GM23338 (cell line): Measurements from ENCODE around the gene STRN3.

Experiments
- CREB1 ChIP-seq: fragments of 250-450 bp; sonication (Bioruptor Pico); IDR thresholded peaks from 2 replicates; pipeline ENCODE4 v1.5.0; 2020; ENCODE audit warnings: low read depth, mild to moderate bottlenecking, moderate library complexity
- TF ChIP-seq, protein P1 (sequence below), 2 experiments: fragments of 200-600 bp in 1 of 2; sonication (generic) in 1 of 2; conservative IDR thresholded peaks; 2 replicates each; pipeline versions ENCODE4 v1.5.1 to v1.6.1; 2016 to 2017; ENCODE audit warnings: antibody characterized with exemption in 2 of 2, low read depth in 2 of 2, mild to moderate bottlenecking in 2 of 2, moderate library complexity in 1 of 2

DNA sequence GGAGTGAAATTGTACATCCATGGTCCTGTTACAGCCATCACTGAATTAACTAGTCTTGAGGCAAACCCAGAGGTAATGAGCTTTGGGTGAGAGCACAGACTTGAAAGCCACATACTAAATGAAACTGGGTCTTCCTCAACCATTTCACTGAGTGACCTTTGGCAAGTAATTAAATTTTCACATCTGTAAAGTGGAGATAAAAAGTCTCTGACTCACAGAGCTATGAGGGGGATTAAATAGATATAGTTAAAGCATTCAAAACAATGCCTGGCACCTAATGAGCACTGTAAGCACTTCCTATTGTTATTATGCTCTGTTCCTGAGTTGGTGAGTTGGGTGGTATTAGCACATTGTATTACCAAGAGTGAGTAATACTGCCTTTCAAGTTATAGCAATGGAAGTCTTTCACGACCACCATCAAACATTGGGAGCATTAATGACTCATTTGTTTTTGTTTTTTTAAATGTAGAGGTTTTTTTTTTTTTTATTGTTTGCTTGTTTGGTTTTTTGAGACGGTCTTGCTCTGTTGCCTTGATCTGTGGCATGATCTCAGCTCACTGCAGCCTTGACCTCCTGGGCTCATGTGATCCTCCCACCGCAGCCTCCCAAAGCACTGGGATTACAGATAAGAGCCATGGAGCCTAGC, 12.5 kb upstream of the STRN3 start:
- TF ChIP-seq, protein P1, sequence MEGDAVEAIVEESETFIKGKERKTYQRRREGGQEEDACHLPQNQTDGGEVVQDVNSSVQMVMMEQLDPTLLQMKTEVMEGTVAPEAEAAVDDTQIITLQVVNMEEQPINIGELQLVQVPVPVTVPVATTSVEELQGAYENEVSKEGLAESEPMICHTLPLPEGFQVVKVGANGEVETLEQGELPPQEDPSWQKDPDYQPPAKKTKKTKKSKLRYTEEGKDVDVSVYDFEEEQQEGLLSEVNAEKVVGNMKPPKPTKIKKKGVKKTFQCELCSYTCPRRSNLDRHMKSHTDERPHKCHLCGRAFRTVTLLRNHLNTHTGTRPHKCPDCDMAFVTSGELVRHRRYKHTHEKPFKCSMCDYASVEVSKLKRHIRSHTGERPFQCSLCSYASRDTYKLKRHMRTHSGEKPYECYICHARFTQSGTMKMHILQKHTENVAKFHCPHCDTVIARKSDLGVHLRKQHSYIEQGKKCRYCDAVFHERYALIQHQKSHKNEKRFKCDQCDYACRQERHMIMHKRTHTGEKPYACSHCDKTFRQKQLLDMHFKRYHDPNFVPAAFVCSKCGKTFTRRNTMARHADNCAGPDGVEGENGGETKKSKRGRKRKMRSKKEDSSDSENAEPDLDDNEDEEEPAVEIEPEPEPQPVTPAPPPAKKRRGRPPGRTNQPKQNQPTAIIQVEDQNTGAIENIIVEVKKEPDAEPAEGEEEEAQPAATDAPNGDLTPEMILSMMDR (conservative IDR thresholded peaks at IDR 0.05; ENCODE audit: low read depth in 2 of 2), result no peak
- no peak for TF ChIP-seq CREB1 (CRISPR knock-in tag)
